T-helper 2 cell (primary cell): ENCODE data around the gene ZNF3.
"Not testable (repeated sequence)": the region's sequence is repeated elsewhere in the genome, so short reads cannot be mapped to it uniquely, and the experiment has no call there.

Experiments
- DNase-seq, 5 experiments: peaks; one replicate each; pipeline versions ENCODE4 v3.0.0 to v3.0.0-alpha.2; 2012 to 2022
- total RNA-seq, 2 donors: gene quantifications; one replicate each; lab custom pipeline; 2026; lab: John Stamatoyannopoulos, UW

The ZNF3 gene
- 40.5 to 46.1 reads per million in 2 donors for total RNA-seq

- peak; percentile 88 to 99 (median 95) for DNase-seq
Measured at GRCh38 chr7:100081535-100082102, at the start of gene ZNF3. TSS of gene ZNF3 (minus strand) at chr7:100081723. CDS start at chr7:100077357, 4,366 bp downstream.

GRCh38 chr7:100130608-100131453 lies 49.3 kb upstream of the ZNF3 start:
- DNase-seq: peak; percentile 65 to 79 (median 74)

- DNase-seq: not testable (repeated sequence)
Measured at GRCh38 chr7:100130220-100130607, 48.7 kb upstream of the ZNF3 start.

- no peak for DNase-seq
Measured at GRCh38 chr7:100128637-100128963, 47.1 kb upstream of the ZNF3 start.

GRCh38 chr7:100127866-100128636 lies 46.5 kb upstream of the ZNF3 start:
- peak in 1 of 5 experiments; percentile 55 for DNase-seq

GRCh38 chr7:100126931-100127865 lies 45.7 kb upstream of the ZNF3 start, which contains the start of gene MBLAC1:
TSS of gene MBLAC1 (plus strand) at chr7:100126967. CDS start at chr7:100127396, 429 bp downstream.
- DNase-seq: peak; percentile 72 to 95 (median 87)

GRCh38 chr7:100126239-100126930 lies 44.9 kb upstream of the ZNF3 start:
- no peak for DNase-seq

- no peak for DNase-seq
Measured at GRCh38 chr7:100124301-100125230, 43.0 kb upstream of the ZNF3 start.

GRCh38 chr7:100122568-100122967 lies 41.0 kb upstream of the ZNF3 start:
- DNase-seq: no peak

- no peak for DNase-seq
Measured at GRCh38 chr7:100122067-100122466, 40.5 kb upstream of the ZNF3 start.

GRCh38 chr7:100120733-100121036 lies 39.2 kb upstream of the ZNF3 start:
- DNase-seq: no peak

- peak; percentile 33 to 84 (median 63) for DNase-seq
Measured at GRCh38 chr7:100119970-100120732, 38.6 kb upstream of the ZNF3 start.

- peak; percentile 89 to 94 (median 92) for DNase-seq
Measured at GRCh38 chr7:100119072-100119969, 37.8 kb upstream of the ZNF3 start, which contains the start of the genes CNPY4 and TAF6. TSS of gene CNPY4 (plus strand) at chr7:100119634. CDS start at chr7:100119745, 111 bp downstream. TSS of gene TAF6 (minus strand) at chr7:100119358. CDS start at chr7:100114209, 5,149 bp downstream.

- DNase-seq: no peak
Measured at GRCh38 chr7:100118388-100119071, 37.0 kb upstream of the ZNF3 start.

- no peak for DNase-seq
Measured at GRCh38 chr7:100115026-100115425, 33.5 kb upstream of the ZNF3 start.

- no peak for DNase-seq
Measured at GRCh38 chr7:100111914-100112313, 30.4 kb upstream of the ZNF3 start.

- DNase-seq: no peak
Measured at GRCh38 chr7:100111156-100111555, 29.6 kb upstream of the ZNF3 start.
